SH-SY5Y (cell line): ENCODE data around the gene BLVRB.

ENCODE experiments used
- GATA2 ChIP-seq: IDR thresholded peaks from 2 replicates; pipeline ENCODE4 v1.6.1; 2011; ENCODE audit warnings: mild to moderate bottlenecking, low read depth, low read length
- GATA3 ChIP-seq: IDR thresholded peaks from 2 replicates; pipeline ENCODE4 v1.6.1; 2011; ENCODE audit warnings: low read depth, mild to moderate bottlenecking, low read length, moderate library complexity

GRCh38 chr19:40513741-40514315 is 48.3 kb upstream of the BLVRB start:
- no peak for TF ChIP-seq GATA2
- TF ChIP-seq GATA3: no peak
